BLaER1 treated with 17β-estradiol and CSF1 and Interleukin-3, amounts not matched to agents 10 nM and 100 nM (cell line): ENCODE results near the gene RHPN2.
A peak's percentile ranks its signal among the peaks of the same experiment; 100 is the strongest.
"Not testable (repeated sequence)": the region's sequence is repeated elsewhere in the genome, so short reads cannot be mapped to it uniquely, and the experiment has no call there.

Source experiments
- H3K27ac ChIP-seq, 11 experiments: shearing (Covaris generic); formaldehyde crosslinking; 2 replicates each; pipeline ENCODE4 v1.8.1; 2022
- H3K27me3 ChIP-seq, 11 experiments: shearing (Covaris generic); formaldehyde crosslinking; 2 replicates each; pipeline ENCODE4 v1.8.1; 2022
- H3K36me3 ChIP-seq, 11 experiments: shearing (Covaris generic); formaldehyde crosslinking; 2 replicates each; pipeline ENCODE4 v1.8.1; 2022
- H3K4me1 ChIP-seq, 10 experiments: shearing (Covaris generic); formaldehyde crosslinking; 2 replicates each; pipeline ENCODE4 v1.8.1; 2022
- H3K4me2 ChIP-seq, 11 experiments: shearing (Covaris generic); formaldehyde crosslinking; 2 replicates each; pipeline ENCODE4 v1.8.1; 2022
- H3K4me3 ChIP-seq, 10 experiments: shearing (Covaris generic); formaldehyde crosslinking; 2 replicates each; pipeline ENCODE4 v1.8.1; 2022
- H3K9ac ChIP-seq, 11 experiments: shearing (Covaris generic); formaldehyde crosslinking; 2 replicates each; pipeline ENCODE4 v1.8.1; 2022
- H3K9me3 ChIP-seq, 11 experiments: shearing (Covaris generic); formaldehyde crosslinking; replicated peaks in 1 of 11; 2 replicates each; pipeline ENCODE4 v1.8.1; 2022
- H4K20me1 ChIP-seq, 11 experiments: shearing (Covaris generic); formaldehyde crosslinking; 2 replicates each; pipeline ENCODE4 v1.8.1; 2022
- Cebpa-rat ChIP-seq, 11 experiments: shearing (Covaris generic); IDR thresholded peaks; 2 replicates each; pipeline ENCODE4 v1.8.1; 2022

The RHPN2 gene

GRCh38 chr19:32998722-32999121 lies 66.0 kb downstream of the RHPN2 start:
- Histone ChIP-seq H3K27me3 (no peaks in the 10 kb centered on the region), H3K9ac (no peak overlapping the region), H3K9me3 (no peaks in the 10 kb centered on the region), H3K4me1 (peaks cover 9 to 46% (median 34%) of the 10 kb centered on the region in 10 experiments; a peak in 18 of 20 replicates), H3K36me3 (no peaks in the 10 kb centered on the region), H3K4me2 (peak overlapping the region in 8 of 11 experiments; percentile 42 to 73 (median 60); a peak in 9 of 22 replicates), H3K27ac (no peak overlapping the region), H4K20me1 (no peaks in the 10 kb centered on the region), H3K4me3 (no peak overlapping the region)
- TF ChIP-seq Cebpa-rat (IDR thresholded peaks at IDR 0.05): no peak

- no peak overlapping the region for H3K9ac ChIP-seq
Measured at GRCh38 chr19:32997716-32998355, 66.9 kb downstream of the RHPN2 start.

GRCh38 chr19:32997061-32997464 lies 67.6 kb downstream of the RHPN2 start:
- not testable (repeated sequence) for H3K27me3 ChIP-seq, H3K9me3 ChIP-seq, H4K20me1 ChIP-seq, H3K36me3 ChIP-seq, H3K9ac ChIP-seq, H3K4me2 ChIP-seq, H3K27ac ChIP-seq, H3K4me3 ChIP-seq
- peaks cover 9 to 36% (median 26%) of the 10 kb centered on the region in 10 experiments; a peak in 18 of 20 replicates for H3K4me1 ChIP-seq

More at GRCh38 chr19:32997716-32998355, 66.9 kb downstream of the RHPN2 start:
- H4K20me1 ChIP-seq: no peaks in the 10 kb centered on the region
- H3K4me2 ChIP-seq: no peak overlapping the region
- no peak overlapping the region for H3K4me3 ChIP-seq
- H3K27me3 ChIP-seq: no peaks in the 10 kb centered on the region
- no peak for TF ChIP-seq Cebpa-rat (IDR thresholded peaks at IDR 0.05)
- H3K9me3 ChIP-seq: no peaks in the 10 kb centered on the region
- no peaks in the 10 kb centered on the region for H3K36me3 ChIP-seq
- H3K4me1 ChIP-seq: peaks cover 9 to 43% (median 33%) of the 10 kb centered on the region in 10 experiments; a peak in 18 of 20 replicates
- no peak overlapping the region for H3K27ac ChIP-seq

- H3K36me3 ChIP-seq, H3K27ac ChIP-seq, H3K4me3 ChIP-seq, H3K4me2 ChIP-seq, H3K9ac ChIP-seq, H4K20me1 ChIP-seq, H3K27me3 ChIP-seq, H3K9me3 ChIP-seq: not testable (repeated sequence)
- H3K4me1 ChIP-seq: peaks cover 17 to 33% (median 28%) of the 10 kb centered on the region in 10 experiments
Measured at GRCh38 chr19:32995966-32996365, 68.7 kb downstream of the RHPN2 start.

- Histone ChIP-seq H3K27ac (no peak overlapping the region), H4K20me1 (no peaks in the 10 kb centered on the region), H3K27me3 (no peaks in the 10 kb centered on the region), H3K4me3 (no peak overlapping the region), H3K36me3 (no peaks in the 10 kb centered on the region), H3K4me1 (peaks cover 5 to 11% (median 9%) of the 10 kb centered on the region in 10 experiments; a peak in 18 of 20 replicates), H3K4me2 (no peak overlapping the region), H3K9me3 (no peaks in the 10 kb centered on the region; a peak in 1 of 22 replicates), H3K9ac (no peak overlapping the region)
- TF ChIP-seq Cebpa-rat (IDR thresholded peaks at IDR 0.05): no peak
Measured at GRCh38 chr19:32988724-32989123, 76.0 kb downstream of the RHPN2 start.

- peaks cover 5 to 11% (median 9%) of the 10 kb centered on the region in 10 experiments; a peak in 18 of 20 replicates for H3K4me1 ChIP-seq
- H3K27ac ChIP-seq, H3K27me3 ChIP-seq, H3K4me2 ChIP-seq, H3K9ac ChIP-seq, H3K9me3 ChIP-seq, H4K20me1 ChIP-seq, H3K4me3 ChIP-seq, H3K36me3 ChIP-seq: not testable (repeated sequence)
Measured at GRCh38 chr19:32988254-32988653, 76.4 kb downstream of the RHPN2 start.

- H3K9me3 ChIP-seq, H3K27ac ChIP-seq, H4K20me1 ChIP-seq, H3K27me3 ChIP-seq, H3K36me3 ChIP-seq, H3K4me3 ChIP-seq, H3K4me2 ChIP-seq, H3K9ac ChIP-seq: not testable (repeated sequence)
- peaks cover 0 to 14% (median 7%) of the 10 kb centered on the region in 10 experiments; a peak in 10 of 20 replicates for H3K4me1 ChIP-seq
Measured at GRCh38 chr19:32982488-32982887, 82.2 kb downstream of the RHPN2 start.

- H3K27me3 ChIP-seq, H3K27ac ChIP-seq: not testable (repeated sequence)
Measured at GRCh38 chr19:32979807-32980206, 84.9 kb downstream of the RHPN2 start.

GRCh38 chr19:32977813-32978212 lies 86.9 kb downstream of the RHPN2 start:
- H4K20me1 ChIP-seq, H3K27me3 ChIP-seq, H3K4me3 ChIP-seq, H3K27ac ChIP-seq, H3K9me3 ChIP-seq, H3K4me2 ChIP-seq: not testable (repeated sequence)
- H3K9ac ChIP-seq: 0 out of 22 replicates have a peak overlapping the region, but pooled peaks of 1 of the 11 experiments have one; percentile 7
- H3K4me1 ChIP-seq: peaks cover under 1 to 26% (median 11%) of the 10 kb centered on the region in 10 experiments; a peak in 14 of 20 replicates
- peaks cover 0 to 19% (median 10%) of the 10 kb centered on the region in 11 experiments; a peak in 10 of 22 replicates for H3K36me3 ChIP-seq

More at GRCh38 chr19:32979807-32980206, 84.9 kb downstream of the RHPN2 start:
- not testable (repeated sequence) for H3K9ac ChIP-seq, H3K4me2 ChIP-seq, H3K4me3 ChIP-seq, H3K9me3 ChIP-seq, H4K20me1 ChIP-seq
- Histone ChIP-seq H3K4me1 (peaks cover 0 to 19% (median 10%) of the 10 kb centered on the region in 10 experiments; a peak in 10 of 20 replicates), H3K36me3 (peaks cover 0 to 19% (median 10%) of the 10 kb centered on the region in 11 experiments; a peak in 10 of 22 replicates)

GRCh38 chr19:32977280-32977679 lies 87.4 kb downstream of the RHPN2 start:
- H3K9ac ChIP-seq: no peak overlapping the region; a peak in 2 of 22 replicates
- H3K4me2 ChIP-seq: no peak overlapping the region; a peak in 1 of 22 replicates
- no peak overlapping the region for H3K4me3 ChIP-seq
- no peaks in the 10 kb centered on the region for H3K9me3 ChIP-seq
- no peak for TF ChIP-seq Cebpa-rat (IDR thresholded peaks at IDR 0.05)
- H3K27ac ChIP-seq: no peak overlapping the region
- H3K4me1 ChIP-seq: peaks cover 6 to 26% (median 14%) of the 10 kb centered on the region in 10 experiments; a peak in 16 of 20 replicates
- no peaks in the 10 kb centered on the region for H3K27me3 ChIP-seq
- no peaks in the 10 kb centered on the region for H4K20me1 ChIP-seq
- H3K36me3 ChIP-seq: peaks cover 0 to 19% (median 10%) of the 10 kb centered on the region in 11 experiments; a peak in 10 of 22 replicates
